ENCODE data around the gene TPCN2. TPM values are rescaled to one million over a fixed set of nuclear protein-coding genes. Genes with fewer than 3 reads are reported as not detected.
"Not testable (repeated sequence)": the region's sequence is repeated elsewhere in the genome, so short reads cannot be mapped to it uniquely, and the experiment has no call there.

Gene TPCN2
- total RNA-seq, 1 donor from 2014 or later: 23.7 TPM

GRCh38 chr11:69073469-69073868, 24.7 kb downstream of the TPCN2 start:
- no peak overlapping the region for H3K27ac Mint-ChIP-seq
- no peaks in the 10 kb centered on the region for H3K27me3 Mint-ChIP-seq (ENCODE audit: low read depth)
- no peak for TF ChIP-seq CTCF (IDR thresholded peaks at IDR 0.05; ENCODE audit: unreplicated experiment)
- H3K36me3 Mint-ChIP-seq: peaks cover 4% of the 10 kb centered on the region
- no peaks in the 10 kb centered on the region for H3K4me1 Mint-ChIP-seq
- DNase-seq (ENCODE audit: low spot score in 2 of 2, unreplicated experiment in 2 of 2): no peak
- no peak overlapping the region for H3K4me3 Mint-ChIP-seq
- H3K9me3 Mint-ChIP-seq: no peaks in the 10 kb centered on the region

- Mint-ChIP-seq H3K27me3 (ENCODE audit: low read depth) (no peaks in the 10 kb centered on the region), H3K9me3 (no peaks in the 10 kb centered on the region), H3K4me1 (no peaks in the 10 kb centered on the region), H3K4me3 (no peak overlapping the region), H3K27ac (no peak overlapping the region), H3K36me3 (peaks cover 4% of the 10 kb centered on the region)
- no peak for TF ChIP-seq CTCF (IDR thresholded peaks at IDR 0.05; ENCODE audit: unreplicated experiment)
- no peak for DNase-seq (ENCODE audit: low spot score in 2 of 2, unreplicated experiment in 2 of 2)
Observed at GRCh38 chr11:69074375-69075140, 25.8 kb downstream of the TPCN2 start.

- no peak for DNase-seq (ENCODE audit: low spot score in 2 of 2, unreplicated experiment in 2 of 2)
- peaks cover 1% of the 10 kb centered on the region for H3K36me3 Mint-ChIP-seq
- H3K4me1 Mint-ChIP-seq: no peaks in the 10 kb centered on the region
- TF ChIP-seq CTCF (IDR thresholded peaks at IDR 0.05; ENCODE audit: unreplicated experiment): no peak
- H3K4me3 Mint-ChIP-seq: no peak overlapping the region
- H3K9me3 Mint-ChIP-seq: no peaks in the 10 kb centered on the region
- no peaks in the 10 kb centered on the region for H3K27me3 Mint-ChIP-seq (ENCODE audit: low read depth)
- no peak overlapping the region for H3K27ac Mint-ChIP-seq
Observed at GRCh38 chr11:69075421-69076128, 26.8 kb downstream of the TPCN2 start.

- Mint-ChIP-seq H3K36me3 (no peaks in the 10 kb centered on the region), H3K9me3 (no peaks in the 10 kb centered on the region), H3K27me3 (ENCODE audit: low read depth) (no peaks in the 10 kb centered on the region), H3K4me3 (no peak overlapping the region), H3K27ac (no peak overlapping the region), H3K4me1 (no peaks in the 10 kb centered on the region)
- no peak for TF ChIP-seq CTCF (IDR thresholded peaks at IDR 0.05; ENCODE audit: unreplicated experiment)
- DNase-seq (ENCODE audit: low spot score in 2 of 2, unreplicated experiment in 2 of 2): no peak
Observed at GRCh38 chr11:69076129-69076791, 27.5 kb downstream of the TPCN2 start.

GRCh38 chr11:69076977-69077376, 28.2 kb downstream of the TPCN2 start:
- H3K4me3 Mint-ChIP-seq; H3K9me3 Mint-ChIP-seq; DNase-seq (ENCODE audit: low spot score in 2 of 2, unreplicated experiment in 2 of 2); H3K4me1 Mint-ChIP-seq; H3K36me3 Mint-ChIP-seq; H3K27me3 Mint-ChIP-seq (ENCODE audit: low read depth); H3K27ac Mint-ChIP-seq: not testable (repeated sequence)

- H3K27me3 Mint-ChIP-seq (ENCODE audit: low read depth): no peaks in the 10 kb centered on the region
- H3K9me3 Mint-ChIP-seq: no peaks in the 10 kb centered on the region
- H3K4me1 Mint-ChIP-seq: no peaks in the 10 kb centered on the region
- H3K27ac Mint-ChIP-seq: no peak overlapping the region
- TF ChIP-seq CTCF (IDR thresholded peaks at IDR 0.05; ENCODE audit: unreplicated experiment): no peak
- no peak for DNase-seq (ENCODE audit: low spot score in 2 of 2, unreplicated experiment in 2 of 2)
- no peak overlapping the region for H3K4me3 Mint-ChIP-seq
- H3K36me3 Mint-ChIP-seq: peaks cover 8% of the 10 kb centered on the region
Observed at GRCh38 chr11:69078508-69078907, 29.8 kb downstream of the TPCN2 start.

Data from mesothelial cell of epicardium (in vitro differentiated cells).